CD14-positive monocyte (primary cell): ENCODE data around the gene LRRC3. TPM values are rescaled to one million over a fixed set of nuclear protein-coding genes. Genes with fewer than 3 reads are reported as not detected.

Source experiments
- DNase-seq, 3 donors: peaks; one replicate each; pipeline ENCODE4 v3.0.0-alpha.2; 2011 to 2022
- H2AFZ ChIP-seq: 2 replicates; pipeline ENCODE4 v1.6.0; 2012; ENCODE audit warnings: mild to moderate bottlenecking, low read depth, low read length, inconsistent platforms; ENCODE audit not compliant: insufficient read depth, poor library complexity, severe bottlenecking
- H3K27ac ChIP-seq, 2 donors: 1 replicate in 1 of 2; 2 replicates in 1 of 2; pipeline ENCODE4 v1.5.1; 2012 to 2013; ENCODE audit warnings: low read length in 2 of 2, control low read depth in 1 of 2, inconsistent platforms in 1 of 2, low read depth in 1 of 2, mild to moderate bottlenecking in 1 of 2
- H3K27me3 ChIP-seq, 2 donors: one replicate each; pipeline versions ENCODE4 v1.6.0 to v1.6.1; 2011 to 2013; ENCODE audit warnings: low read length in 2 of 2; ENCODE audit not compliant: control insufficient read depth in 2 of 2, insufficient read depth in 2 of 2
- H3K36me3 ChIP-seq, 2 donors: replicated peaks in 1 of 2; 1 replicate in 1 of 2; 2 replicates in 1 of 2; pipeline versions ENCODE4 v1.5.1 to v1.6.1; 2012 to 2013; ENCODE audit warnings: low read length in 2 of 2, control low read depth in 1 of 2, inconsistent platforms in 1 of 2, mild to moderate bottlenecking in 1 of 2; ENCODE audit not compliant: insufficient read depth in 2 of 2, control insufficient read depth in 1 of 2
- H3K4me1 ChIP-seq, 2 donors: 1 replicate in 1 of 2; 2 replicates in 1 of 2; pipeline versions ENCODE4 v1.5.1 to v1.6.1; 2012 to 2013; ENCODE audit warnings: low read length in 2 of 2, control low read depth in 1 of 2, inconsistent platforms in 1 of 2, mild to moderate bottlenecking in 1 of 2, moderate library complexity in 1 of 2; ENCODE audit not compliant: insufficient read depth in 2 of 2, control insufficient read depth in 1 of 2
- H3K4me2 ChIP-seq: replicated peaks from 2 replicates; pipeline ENCODE3; 2012; ENCODE audit warnings: low read length, moderate library complexity, mild to moderate bottlenecking; ENCODE audit not compliant: poor library complexity, severe bottlenecking; ENCODE audit errors: extremely low read depth
- H3K4me3 ChIP-seq, 3 experiments: fragments of 200-600 bp in 1 of 3; sonication (generic) in 1 of 3; replicated peaks in 1 of 3; 1 replicate in 2 of 3; 2 replicates in 1 of 3; pipeline ENCODE4 v1.5.1; 2011 to 2013; ENCODE audit warnings: low read length in 3 of 3, mild to moderate bottlenecking in 3 of 3, control low read depth in 2 of 3, low read depth in 2 of 3, inconsistent platforms in 1 of 3, moderate library complexity in 1 of 3
- H3K79me2 ChIP-seq: 2 replicates; pipeline ENCODE4 v1.6.0; 2012; ENCODE audit warnings: mild to moderate bottlenecking, control low read depth, inconsistent platforms, low read length, moderate library complexity; ENCODE audit not compliant: insufficient read depth
- H3K9ac ChIP-seq: 2 replicates; pipeline ENCODE4 v1.6.0; 2017; ENCODE audit warnings: low read length, mild to moderate bottlenecking; ENCODE audit not compliant: insufficient read depth, poor library complexity, severe bottlenecking
- H3K9me3 ChIP-seq, 2 donors: replicated peaks in 1 of 2; 1 replicate in 1 of 2; 2 replicates in 1 of 2; pipeline versions ENCODE4 v1.5.1 to v1.6.1; 2012 to 2013; ENCODE audit warnings: low read length in 2 of 2, control low read depth in 1 of 2; ENCODE audit not compliant: control insufficient read depth in 1 of 2, insufficient read depth in 1 of 2
- H4K20me1 ChIP-seq: 2 replicates; pipeline ENCODE4 v1.6.0; 2012; ENCODE audit warnings: mild to moderate bottlenecking, low read length, control low read depth, moderate library complexity; ENCODE audit not compliant: insufficient read depth
- H3K27ac Mint-ChIP-seq, 7 donors: one replicate each; pipeline ENCODE4 v1.8.0; 2020; ENCODE audit warnings: mild to moderate bottlenecking in 7 of 7, mixed read lengths in 7 of 7, moderate library complexity in 6 of 7, inconsistent platforms in 2 of 7
- H3K27me3 Mint-ChIP-seq, 3 donors: one replicate each; pipeline ENCODE4 v1.8.0; 2021 to 2022; ENCODE audit warnings: low read depth in 3 of 3, mild to moderate bottlenecking in 3 of 3, mixed read lengths in 3 of 3, moderate library complexity in 3 of 3, inconsistent platforms in 1 of 3
- H3K36me3 Mint-ChIP-seq, 2 donors: one replicate each; pipeline ENCODE4 v1.8.0; 2020; ENCODE audit warnings: mixed read lengths in 2 of 2, inconsistent platforms in 1 of 2, mild to moderate bottlenecking in 1 of 2
- H3K4me1 Mint-ChIP-seq: one replicate; pipeline ENCODE4 v1.8.0; 2020; ENCODE audit warnings: mild to moderate bottlenecking, mixed read lengths
- H3K4me3 Mint-ChIP-seq, 2 donors: one replicate each; pipeline ENCODE4 v1.8.0; 2020; ENCODE audit warnings: mild to moderate bottlenecking in 2 of 2, mixed read lengths in 2 of 2, moderate library complexity in 1 of 2
- H3K9me3 Mint-ChIP-seq, 7 donors: one replicate each; pipeline ENCODE4 v1.8.0; 2020 to 2022; ENCODE audit warnings: mixed read lengths in 7 of 7, mild to moderate bottlenecking in 6 of 7, moderate library complexity in 6 of 7, inconsistent platforms in 2 of 7
- WGBS: methylation state at CpG from one replicate; pipeline ENCODE4 v1.1.5; 2013; ENCODE audit warnings: missing lambda C conversion rate; ENCODE audit not compliant: insufficient coverage; 5-methylcytosine and 5-hydroxymethylcytosine counted together
- intact Hi-C, 2 donors: fragments of 100-400 bp; cut with micrococcal nuclease; formaldehyde crosslinking; loops; one replicate each; pipeline versions ENCODE4 v1.15.0 to v1.15.1; 2023
- polyA plus RNA-seq, 3 donors: library from polyadenylated mRNA; depleted of rRNA in 1 of 3; unstranded in 2 of 3; stranded (reverse) in 1 of 3; fragments of 300-500 nt in 2 of 3; fragments of >200 nt in 1 of 3; fragmentation: Illumina TruSeq in 2 of 3; gene quantifications; 1 replicate in 2 of 3; 2 replicates in 1 of 3; pipeline ENCODE4 v1.2.3, GENCODE V29; 2012 to 2021
- TF ChIP-seq, protein P1 (sequence below): fragments of 200-600 bp; IDR thresholded peaks from one replicate; pipeline ENCODE4 v1.8.0; 2022; ENCODE audit warnings: antibody characterized with exemption, mild to moderate bottlenecking

Gene LRRC3
- polyA plus RNA-seq, 3 donors = 0.30 to 0.59 (median 0.41) TPM

DNA sequence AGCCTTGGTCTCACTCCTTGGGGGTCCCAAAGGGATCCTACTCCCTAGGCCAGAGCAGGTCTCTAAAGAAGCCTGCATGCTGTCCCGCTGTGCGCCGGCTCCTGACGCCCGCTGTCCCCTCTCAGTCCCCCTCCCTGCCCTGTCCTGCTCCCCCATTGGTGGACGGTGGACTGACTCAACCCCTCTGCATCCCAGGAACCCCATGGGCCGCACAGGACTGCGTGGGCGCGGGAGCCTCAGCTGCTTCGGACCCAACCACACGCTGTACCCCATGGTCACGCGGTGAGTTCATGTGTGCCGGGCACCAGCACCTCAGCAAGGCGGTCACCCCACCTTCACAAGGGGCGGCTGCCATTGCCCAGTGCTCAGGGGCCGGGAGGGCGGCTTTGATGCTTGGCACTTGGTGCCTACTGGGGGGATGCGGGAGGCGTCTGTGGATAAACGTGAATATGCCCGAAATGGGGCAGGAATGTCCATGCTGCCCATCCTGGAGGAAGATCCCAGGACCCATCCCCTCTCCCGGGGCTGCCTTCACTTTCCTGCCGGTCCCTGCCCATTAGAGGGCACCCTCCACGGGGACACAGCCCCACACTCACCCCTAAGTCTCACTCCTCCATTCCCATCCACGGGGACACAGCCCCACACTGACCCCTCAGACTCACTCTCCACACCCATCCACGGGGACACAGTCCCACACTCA, 20.2 kb upstream of the LRRC3 start:
- no peaks in the 10 kb centered on the region for H3K27me3 Mint-ChIP-seq
- Histone ChIP-seq H3K9me3 (no peaks in the 10 kb centered on the region), H3K4me2 (no peak overlapping the region)

DNA sequence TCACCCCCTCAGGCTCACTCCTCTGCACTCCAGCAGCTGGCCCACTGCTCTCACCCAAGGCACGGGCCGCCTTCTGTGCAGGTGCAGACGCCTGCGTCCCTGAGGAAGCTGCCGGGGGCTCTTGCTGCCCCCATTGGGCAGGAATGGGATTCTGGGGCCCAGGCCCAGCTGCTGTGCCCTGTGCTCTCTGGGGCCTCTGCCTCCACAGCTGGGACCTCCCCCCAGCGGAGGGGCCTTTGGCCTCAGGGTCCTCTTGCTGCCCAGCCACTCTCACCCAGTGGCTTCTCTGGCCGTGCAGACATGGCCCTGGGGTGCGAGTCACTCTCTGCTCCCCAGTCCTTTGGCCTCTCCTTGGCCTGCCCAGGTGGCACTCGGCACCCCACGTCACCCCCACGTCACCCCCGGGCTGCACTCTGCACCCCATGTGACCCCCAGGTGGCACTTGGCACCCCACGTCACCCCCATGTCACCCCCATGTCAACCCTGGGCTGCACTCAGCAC, 19.1 kb upstream of the LRRC3 start:
- no peak overlapping the region for H3K27ac Mint-ChIP-seq

More for the DNA sequence above, 20.2 kb upstream of the LRRC3 start:
- H3K9me3 Mint-ChIP-seq = peaks cover 0 to 3% (median 0%) of the 10 kb centered on the region in 7 donors
- 94% methylated on average over 24 of the region's 28 CpGs for WGBS
- no peak overlapping the region for H3K27ac ChIP-seq
- peaks cover 13% of the 10 kb centered on the region for H4K20me1 ChIP-seq
- no peaks in the 10 kb centered on the region for H3K27me3 ChIP-seq
- peak overlapping the region in 2 of 7 donors; percentile 50 to 61 for H3K27ac Mint-ChIP-seq
- TF ChIP-seq, protein P1, sequence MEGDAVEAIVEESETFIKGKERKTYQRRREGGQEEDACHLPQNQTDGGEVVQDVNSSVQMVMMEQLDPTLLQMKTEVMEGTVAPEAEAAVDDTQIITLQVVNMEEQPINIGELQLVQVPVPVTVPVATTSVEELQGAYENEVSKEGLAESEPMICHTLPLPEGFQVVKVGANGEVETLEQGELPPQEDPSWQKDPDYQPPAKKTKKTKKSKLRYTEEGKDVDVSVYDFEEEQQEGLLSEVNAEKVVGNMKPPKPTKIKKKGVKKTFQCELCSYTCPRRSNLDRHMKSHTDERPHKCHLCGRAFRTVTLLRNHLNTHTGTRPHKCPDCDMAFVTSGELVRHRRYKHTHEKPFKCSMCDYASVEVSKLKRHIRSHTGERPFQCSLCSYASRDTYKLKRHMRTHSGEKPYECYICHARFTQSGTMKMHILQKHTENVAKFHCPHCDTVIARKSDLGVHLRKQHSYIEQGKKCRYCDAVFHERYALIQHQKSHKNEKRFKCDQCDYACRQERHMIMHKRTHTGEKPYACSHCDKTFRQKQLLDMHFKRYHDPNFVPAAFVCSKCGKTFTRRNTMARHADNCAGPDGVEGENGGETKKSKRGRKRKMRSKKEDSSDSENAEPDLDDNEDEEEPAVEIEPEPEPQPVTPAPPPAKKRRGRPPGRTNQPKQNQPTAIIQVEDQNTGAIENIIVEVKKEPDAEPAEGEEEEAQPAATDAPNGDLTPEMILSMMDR = no peak
- no peaks in the 10 kb centered on the region for H3K4me1 ChIP-seq
- H3K9ac ChIP-seq = no peak overlapping the region
- H3K36me3 ChIP-seq = peaks cover 78 to 90% of the 10 kb centered on the region in 2 donors
- H3K79me2 ChIP-seq = no peaks in the 10 kb centered on the region
- no peaks in the 10 kb centered on the region for H3K4me1 Mint-ChIP-seq
- DNase-seq = no peak
- intact Hi-C loops = no loop called here
- no peak overlapping the region for H2AFZ ChIP-seq
- peaks cover 70 to 88% of the 10 kb centered on the region in 2 donors for H3K36me3 Mint-ChIP-seq
- H3K4me3 ChIP-seq = no peak overlapping the region
- H3K4me3 Mint-ChIP-seq = no peak overlapping the region

More for the DNA sequence above, 19.1 kb upstream of the LRRC3 start:
- no peaks in the 10 kb centered on the region for H3K9me3 ChIP-seq
- H3K36me3 ChIP-seq = peaks cover 89 to 98% of the 10 kb centered on the region in 2 donors
- no peaks in the 10 kb centered on the region for H3K4me1 ChIP-seq
- WGBS = 98% methylated on average over 12 of the region's 13 CpGs
- H3K9ac ChIP-seq = no peak overlapping the region
- H3K27ac ChIP-seq = no peak overlapping the region
- no peak overlapping the region for H3K4me3 ChIP-seq
- H3K4me3 Mint-ChIP-seq = no peak overlapping the region
- TF ChIP-seq, protein P1 = no peak
- no peaks in the 10 kb centered on the region for H3K4me1 Mint-ChIP-seq
- no peak overlapping the region for H2AFZ ChIP-seq
- no peak for DNase-seq
- H3K4me2 ChIP-seq = no peak overlapping the region
- H4K20me1 ChIP-seq = peaks cover 13% of the 10 kb centered on the region
- intact Hi-C loops = no loop called here
- H3K27me3 Mint-ChIP-seq = no peaks in the 10 kb centered on the region
- H3K9me3 Mint-ChIP-seq = peaks cover 0 to 6% (median 0%) of the 10 kb centered on the region in 7 donors
- H3K79me2 ChIP-seq = no peaks in the 10 kb centered on the region
- H3K36me3 Mint-ChIP-seq = peaks cover 75 to 93% of the 10 kb centered on the region in 2 donors
- H3K27me3 ChIP-seq = no peaks in the 10 kb centered on the region
